GM12874 (cell line): Measurements from ENCODE around the gene BRD7.

Experiments
- CTCF ChIP-seq: IDR thresholded peaks from 2 replicates; pipeline ENCODE4 v1.5.1; 2011; ENCODE audit warnings: low read depth, mild to moderate bottlenecking, control low read depth, low read length, moderate library complexity; ENCODE audit not compliant: insufficient read depth

BRD7 gene

GRCh38 chr16:50286681-50287080, 82.1 kb downstream of the BRD7 start:
- no peak for TF ChIP-seq CTCF

GRCh38 chr16:50285406-50286003, 83.3 kb downstream of the BRD7 start:
- TF ChIP-seq CTCF: no peak

- no peak for TF ChIP-seq CTCF
These were observed 84.5 kb downstream of the BRD7 start for GRCh38 chr16:50284131-50284911.

- TF ChIP-seq CTCF: no peak
These were observed 85.7 kb downstream of the BRD7 start for GRCh38 chr16:50282955-50283631.

GRCh38 chr16:50282010-50282538, 86.7 kb downstream of the BRD7 start:
- TF ChIP-seq CTCF: no peak

- no peak for TF ChIP-seq CTCF
These were observed 87.3 kb downstream of the BRD7 start for GRCh38 chr16:50281391-50282009.

GRCh38 chr16:50280932-50281331, 87.9 kb downstream of the BRD7 start:
- no peak for TF ChIP-seq CTCF
